Left renal cortex interstitium (tissue), 4 donors: ENCODE results near the gene MAP1LC3A. TPM values are rescaled to one million over a fixed set of nuclear protein-coding genes. Genes with fewer than 3 reads are reported as not detected.

Experiments used
- DNase-seq, 4 donors: peaks; one replicate each; pipeline ENCODE4 v3.0.0-alpha.2; 2013; ENCODE audit warnings: low read depth in 4 of 4, low spot score in 2 of 4, missing footprints in 1 of 4
- polyA plus RNA-seq, 4 donors: library from polyadenylated mRNA; unstranded; fragments of 120-200 nt; gene quantifications; one replicate each; pipeline ENCODE4 v1.2.1, GENCODE V29; 2013; ENCODE audit not compliant: insufficient read length in 4 of 4

Gene MAP1LC3A
- polyA plus RNA-seq, 4 donors, result 20.0 to 40.9 (median 31.5) TPM

GRCh38 chr20:34546751-34547181 is 11.8 kb upstream of the MAP1LC3A start:
- no peak for DNase-seq

- DNase-seq, result no peak
These were observed 10.5 kb upstream of the MAP1LC3A start for GRCh38 chr20:34547844-34548613.

GRCh38 chr20:34549291-34549928 is 9.1 kb upstream of the MAP1LC3A start:
- DNase-seq, result peak in 1 of 4 donors; percentile 53

- DNase-seq, result no peak
These were observed 8.6 kb upstream of the MAP1LC3A start for GRCh38 chr20:34549929-34550305.

- no peak for DNase-seq
These were observed 5.9 kb upstream of the MAP1LC3A start for GRCh38 chr20:34552569-34552968.

GRCh38 chr20:34553366-34553867 is 5.1 kb upstream of the MAP1LC3A start:
- DNase-seq, result no peak

- DNase-seq, result no peak
These were observed 590 bp upstream of the MAP1LC3A start for GRCh38 chr20:34557936-34558319.

GRCh38 chr20:34559311-34560140 is 1.0 kb downstream of the MAP1LC3A start:
- no peak for DNase-seq

- DNase-seq, result no peak
These were observed 1.6 kb downstream of the MAP1LC3A start for GRCh38 chr20:34560141-34560523.

GRCh38 chr20:34560614-34561013 is 2.1 kb downstream of the MAP1LC3A start:
- DNase-seq, result no peak

GRCh38 chr20:34561661-34562060 is 3.1 kb downstream of the MAP1LC3A start:
- DNase-seq, result no peak

- no peak for DNase-seq
These were observed 4.1 kb downstream of the MAP1LC3A start for GRCh38 chr20:34562641-34563040.

- DNase-seq, result no peak
These were observed 6.3 kb downstream of the MAP1LC3A start for GRCh38 chr20:34564833-34565232.

- no peak for DNase-seq
These were observed 8.7 kb downstream of the MAP1LC3A start for GRCh38 chr20:34566978-34567891.

- no peak for DNase-seq
These were observed 9.7 kb downstream of the MAP1LC3A start for GRCh38 chr20:34567892-34568865.

GRCh38 chr20:34569598-34569997 is 11.1 kb downstream of the MAP1LC3A start:
- DNase-seq, result no peak

GRCh38 chr20:34570859-34571306 is 12.4 kb downstream of the MAP1LC3A start:
- no peak for DNase-seq

GRCh38 chr20:34571753-34572152 is 13.2 kb downstream of the MAP1LC3A start:
- no peak for DNase-seq
